Activated CD4-positive, CD25-positive, alpha-beta regulatory T cell treated with anti-CD3 and anti-CD28 coated beads, Interleukin-2, amount 50 U/mL, for 24 hours (primary cell): ENCODE data around the gene APOM.

Experiments used
- ATAC-seq, 2 donors: fragments of 150-1000 bp; cut with Tn5 transposase; one replicate each; pipeline ENCODE4 v1.10.0; 2021; ENCODE audit warnings: mild to moderate bottlenecking in 1 of 2, moderate library complexity in 1 of 2

Gene APOM

GRCh38 chr6:31631681-31632278 is 23.9 kb upstream of the APOM start:
- ATAC-seq, result no peak

DNA sequence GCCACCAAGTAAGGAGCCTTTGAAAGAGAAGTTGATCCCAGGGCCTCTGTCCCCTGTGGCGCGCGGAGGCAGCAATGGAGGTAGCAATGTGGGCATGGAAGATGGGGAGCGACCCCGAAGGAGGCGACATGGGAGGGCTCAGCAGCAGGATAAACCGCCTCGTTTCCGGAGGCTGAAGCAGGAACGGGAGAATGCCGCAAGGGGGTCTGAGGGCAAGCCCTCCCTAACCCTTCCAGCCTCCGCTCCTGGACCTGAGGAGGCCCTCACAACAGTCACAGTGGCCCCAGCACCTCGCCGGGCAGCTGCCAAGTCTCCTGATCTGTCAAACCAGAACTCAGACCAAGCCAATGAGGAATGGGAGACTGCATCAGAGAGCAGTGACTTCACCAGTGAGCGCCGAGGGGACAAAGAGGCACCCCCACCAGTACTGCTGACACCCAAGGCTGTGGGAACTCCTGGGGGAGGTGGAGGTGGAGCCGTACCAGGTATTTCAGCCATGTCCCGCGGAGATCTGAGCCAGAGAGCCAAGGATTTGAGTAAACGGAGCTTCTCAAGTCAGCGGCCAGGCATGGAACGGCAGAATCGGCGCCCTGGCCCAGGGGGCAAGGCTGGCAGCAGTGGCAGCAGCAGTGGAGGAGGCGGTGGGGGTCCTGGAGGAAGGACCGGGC is 23.3 kb upstream of the APOM start:
- ATAC-seq, result no peak

GRCh38 chr6:31633447-31633846 is 22.2 kb upstream of the APOM start:
- ATAC-seq, result no peak

- no peak for ATAC-seq
Measured at GRCh38 chr6:31634131-31634530, 21.6 kb upstream of the APOM start.

DNA sequence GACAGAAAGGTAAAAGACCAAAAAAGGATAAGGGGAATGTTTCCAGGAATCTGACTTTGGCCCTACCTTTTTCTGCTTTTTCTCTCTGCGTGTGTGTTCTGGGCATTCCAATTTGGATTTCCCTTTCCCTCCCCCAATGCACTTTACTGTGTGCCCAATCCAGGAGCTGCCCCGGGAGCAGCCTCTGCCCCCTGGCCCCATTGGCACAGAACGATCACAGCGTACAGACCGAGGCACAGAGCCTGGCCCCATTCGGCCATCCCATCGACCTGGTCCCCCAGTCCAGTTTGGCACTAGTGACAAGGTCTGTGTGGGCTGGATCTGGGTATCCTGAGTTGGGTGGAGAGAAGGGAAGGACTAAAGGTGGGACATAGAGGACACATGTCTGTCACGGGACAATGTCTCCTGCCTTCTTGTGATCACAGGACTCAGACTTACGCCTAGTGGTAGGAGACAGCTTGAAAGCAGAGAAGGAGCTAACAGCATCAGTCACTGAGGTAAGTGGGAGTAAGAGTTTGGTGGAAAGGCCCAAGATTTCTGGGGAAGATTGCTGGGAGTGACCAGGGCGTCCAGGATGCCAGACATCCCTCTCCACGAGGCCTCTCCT is 20.6 kb upstream of the APOM start:
- no peak for ATAC-seq

DNA sequence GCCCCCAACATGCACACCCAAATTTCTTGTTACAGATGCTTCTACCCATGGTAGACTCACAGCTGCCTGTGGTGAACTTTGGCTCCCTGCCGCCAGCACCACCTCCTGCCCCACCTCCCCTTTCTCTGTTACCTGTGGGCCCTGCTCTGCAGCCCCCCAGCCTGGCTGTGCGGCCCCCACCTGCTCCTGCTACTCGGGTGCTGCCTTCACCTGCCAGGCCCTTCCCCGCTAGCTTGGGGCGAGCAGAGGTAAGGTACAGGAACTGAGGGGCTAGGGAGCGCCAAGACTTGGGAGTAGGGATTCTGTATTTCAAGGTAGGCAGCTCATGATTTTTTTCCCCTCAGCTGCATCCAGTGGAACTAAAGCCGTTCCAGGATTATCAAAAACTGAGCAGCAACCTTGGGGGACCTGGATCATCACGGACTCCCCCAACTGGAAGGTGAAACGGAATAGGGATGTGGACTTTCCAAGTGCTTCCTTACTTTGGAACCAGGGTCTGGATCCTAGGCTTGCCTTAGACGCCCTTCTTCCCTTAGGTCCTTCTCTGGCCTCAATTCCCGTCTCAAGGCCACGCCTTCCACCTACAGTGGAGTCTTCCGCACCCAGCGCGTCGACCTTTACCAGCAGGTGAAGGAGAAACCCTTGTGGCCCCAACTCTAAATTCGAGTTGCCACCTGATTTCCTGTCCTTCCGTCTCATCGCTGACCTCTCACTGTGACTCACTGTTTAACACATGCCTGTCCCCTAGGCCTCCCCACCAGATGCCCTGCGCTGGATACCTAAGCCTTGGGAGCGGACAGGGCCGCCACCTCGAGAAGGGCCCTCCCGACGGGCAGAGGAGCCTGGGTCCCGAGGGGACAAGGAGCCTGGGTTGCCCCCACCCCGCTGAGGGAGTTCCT is 18.7 kb upstream of the APOM start:
- ATAC-seq, result no peak

DNA sequence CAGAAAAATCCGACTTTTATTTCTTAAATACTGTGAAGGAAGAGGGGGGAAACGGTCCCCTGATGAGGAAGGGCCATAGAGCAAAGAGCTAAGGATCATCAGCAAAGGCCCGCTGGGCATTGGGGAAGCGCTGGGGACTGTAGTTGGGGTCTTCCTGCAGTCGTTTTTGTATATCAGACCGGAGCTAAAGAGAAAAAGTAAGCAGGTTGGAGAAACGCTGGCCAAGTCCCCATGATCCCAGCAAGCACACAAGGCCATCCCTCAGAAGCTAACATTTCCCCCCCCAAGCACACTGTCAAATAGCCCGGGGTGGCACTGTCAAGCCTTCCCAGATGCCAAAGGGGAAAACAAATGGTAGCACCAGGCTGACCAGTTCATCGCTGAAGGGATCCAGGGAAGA is 16.7 kb upstream of the APOM start:
- no peak for ATAC-seq

GRCh38 chr6:31639449-31639861 is 16.2 kb upstream of the APOM start:
- peak; percentile 45 to 63 for ATAC-seq

DNA sequence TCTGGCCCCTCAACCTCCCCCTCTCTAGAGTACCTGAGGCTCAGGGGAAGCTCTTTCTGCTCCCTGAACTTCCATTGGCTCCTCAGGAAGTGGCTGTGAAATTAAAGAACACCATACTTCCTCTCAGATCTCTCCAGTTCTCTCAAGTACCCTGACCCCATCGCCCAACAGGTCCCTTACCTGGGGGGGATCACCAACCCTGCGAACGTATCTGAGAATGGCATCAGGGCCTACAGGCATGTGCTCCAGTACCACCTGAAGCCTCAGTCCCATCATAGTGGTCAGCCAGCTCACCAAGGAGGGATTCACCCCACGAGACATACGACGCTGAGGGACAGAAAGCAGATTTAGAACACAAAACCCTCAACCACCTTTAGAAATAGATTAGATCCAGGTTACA is 15.1 kb upstream of the APOM start:
- ATAC-seq, result no peak

GRCh38 chr6:31641370-31641769 is 14.3 kb upstream of the APOM start:
- ATAC-seq, result no peak

- no peak for ATAC-seq
Measured at GRCh38 chr6:31642798-31643570, 12.7 kb upstream of the APOM start.

GRCh38 chr6:31643818-31644454 is 11.8 kb upstream of the APOM start:
- no peak for ATAC-seq

DNA sequence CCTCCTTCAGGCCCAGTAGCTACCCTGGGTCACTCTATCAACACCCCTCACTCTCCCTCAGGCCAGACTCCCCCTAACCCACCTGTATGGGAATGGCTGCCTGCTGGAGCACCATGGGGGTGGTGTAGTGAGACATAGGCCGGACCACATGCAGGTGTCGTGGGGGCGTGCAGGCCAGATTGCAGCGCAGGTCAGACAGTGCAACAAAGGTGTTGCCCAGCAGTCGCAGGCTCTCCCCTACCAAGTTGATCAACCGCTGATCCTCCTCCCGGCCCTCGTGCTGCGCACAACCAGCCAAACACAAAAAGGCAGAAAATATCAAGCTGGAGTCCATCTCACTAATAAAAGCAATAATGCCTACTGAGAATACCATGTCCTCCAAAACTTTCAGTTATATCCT is 10.4 kb upstream of the APOM start:
- no peak for ATAC-seq

GRCh38 chr6:31651602-31652191 is 4.0 kb upstream of the APOM start:
- peak; percentile 32 to 44 for ATAC-seq

GRCh38 chr6:31652925-31653724 is 2.6 kb upstream of the APOM start:
- ATAC-seq, result peak; percentile 68

- no peak for ATAC-seq
Measured at GRCh38 chr6:31654574-31655348, 933 bp upstream of the APOM start.

GRCh38 chr6:31657406-31658157 is 1.9 kb downstream of the APOM start:
- ATAC-seq, result no peak

DNA sequence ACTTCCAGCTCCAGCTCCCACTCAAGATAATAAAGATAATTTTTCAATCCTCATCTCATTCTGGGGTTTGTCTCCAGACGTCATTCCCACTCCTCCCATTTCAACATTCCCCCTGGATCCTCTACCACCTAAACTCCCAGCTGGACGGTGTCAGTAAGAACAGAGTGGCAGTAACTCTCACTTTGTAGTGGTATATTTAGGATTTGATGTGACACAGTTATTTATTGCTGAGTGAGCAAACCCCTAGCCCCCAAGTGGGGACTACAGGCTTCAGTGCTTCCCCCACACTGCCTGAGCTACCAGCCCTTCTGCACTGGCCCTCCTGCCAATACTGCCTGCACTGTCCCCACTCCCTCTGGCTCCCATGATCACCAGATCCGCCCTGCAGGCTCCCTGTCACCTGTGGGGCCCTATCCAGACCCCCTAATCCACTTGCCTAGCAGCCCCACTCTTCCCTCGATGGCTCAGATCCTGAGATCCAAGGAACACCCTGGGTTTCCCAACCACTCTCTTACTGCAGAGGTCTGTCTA is 2.5 kb downstream of the APOM start:
- ATAC-seq, result no peak
